GM23338 (cell line): ENCODE data around the gene AHCYL1. TPM values are rescaled to one million over a fixed set of nuclear protein-coding genes. Genes with fewer than 3 reads are reported as not detected.

Experiments used
- ATAC-seq: fragments of 200-7000 bp; cut with Tn5 transposase; 3 replicates; pipeline ENCODE4 v1.9.1; 2020
- DNase-seq: peaks from one replicate; pipeline ENCODE4 v3.0.0-alpha.2; 2015; ENCODE audit warnings: low spot score
- H2AFZ ChIP-seq: fragments of 200-600 bp; sonication (generic); 2 replicates; pipeline ENCODE4 v1.8.0; 2016; ENCODE audit warnings: antibody characterized with exemption, mild to moderate bottlenecking, moderate library complexity
- H3F3A ChIP-seq: fragments of 200-600 bp; sonication (generic); replicated peaks from 2 replicates; pipeline ENCODE4 v1.8.0; 2017; ENCODE audit warnings: antibody characterized with exemption, mixed run types, low read depth
- H3K27ac ChIP-seq: fragments of 200-600 bp; sonication (generic); 2 replicates; pipeline ENCODE4 v1.6.1; 2016; ENCODE audit warnings: low read depth
- H3K27me3 ChIP-seq: fragments of 200-600 bp; sonication (generic); 2 replicates; pipeline ENCODE4 v1.8.0; 2016; ENCODE audit warnings: mild to moderate bottlenecking, mixed run types, moderate library complexity; ENCODE audit not compliant: insufficient read depth
- H3K36me3 ChIP-seq: fragments of 200-600 bp; sonication (generic); 2 replicates; pipeline ENCODE4 v1.8.0; 2016; ENCODE audit warnings: mild to moderate bottlenecking; ENCODE audit not compliant: insufficient read depth
- H3K4me1 ChIP-seq: fragments of 200-600 bp; sonication (generic); 2 replicates; pipeline ENCODE4 v1.8.0; 2016; ENCODE audit warnings: mild to moderate bottlenecking, moderate library complexity; ENCODE audit not compliant: insufficient read depth
- H3K4me2 ChIP-seq: fragments of 200-600 bp; sonication (generic); 2 replicates; pipeline ENCODE4 v1.7.1; 2017; ENCODE audit warnings: mixed run types
- H3K4me3 ChIP-seq: fragments of 200-600 bp; sonication (generic); 2 replicates; pipeline ENCODE4 v1.6.1; 2016; ENCODE audit warnings: mixed run types
- H3K79me2 ChIP-seq: fragments of 200-600 bp; sonication (generic); replicated peaks from 2 replicates; pipeline ENCODE4 v1.8.0; 2017; ENCODE audit warnings: mild to moderate bottlenecking; ENCODE audit not compliant: insufficient read depth
- H3K9me2 ChIP-seq: fragments of 200-600 bp; sonication (generic); 2 replicates; pipeline ENCODE4 v1.8.0; 2017; ENCODE audit not compliant: insufficient read depth
- H4K20me1 ChIP-seq: fragments of 200-600 bp; sonication (generic); replicated peaks from 2 replicates; pipeline ENCODE4 v1.8.0; 2017; ENCODE audit warnings: mild to moderate bottlenecking; ENCODE audit not compliant: insufficient read depth
- H3K27ac Mint-ChIP-seq: 2 replicates; pipeline ENCODE4 v1.8.0; 2020; ENCODE audit warnings: inconsistent platforms, mild to moderate bottlenecking, moderate library complexity, mixed read lengths
- H3K27me3 Mint-ChIP-seq: 3 replicates; pipeline ENCODE4 v1.8.0; 2022; ENCODE audit warnings: low read depth, mild to moderate bottlenecking, moderate library complexity, mixed read lengths, inconsistent platforms; ENCODE audit not compliant: insufficient read depth, poor library complexity
- H3K36me3 Mint-ChIP-seq: 3 replicates; pipeline ENCODE4 v1.8.0; 2021; ENCODE audit warnings: low read depth, mild to moderate bottlenecking, inconsistent platforms, moderate library complexity, mixed read lengths
- H3K4me1 Mint-ChIP-seq: 3 replicates; pipeline ENCODE4 v1.8.0; 2020; ENCODE audit warnings: mild to moderate bottlenecking, inconsistent platforms, mixed read lengths
- H3K4me3 Mint-ChIP-seq: 3 replicates; pipeline ENCODE4 v1.8.0; 2021; ENCODE audit warnings: moderate library complexity, mild to moderate bottlenecking, inconsistent platforms, mixed read lengths
- H3K9me3 Mint-ChIP-seq: 3 replicates; pipeline ENCODE4 v1.8.0; 2020; ENCODE audit warnings: moderate library complexity, mild to moderate bottlenecking, inconsistent platforms, mixed read lengths
- CREB1 ChIP-seq: fragments of 250-450 bp; sonication (Bioruptor Pico); IDR thresholded peaks from 2 replicates; pipeline ENCODE4 v1.5.0; 2020; ENCODE audit warnings: low read depth, mild to moderate bottlenecking, moderate library complexity
- EZH2 ChIP-seq: fragments of 200-600 bp; sonication (generic); IDR thresholded peaks from one replicate; pipeline ENCODE4 v1.8.0; 2017; ENCODE audit warnings: antibody characterized with exemption, mild to moderate bottlenecking, low read depth; ENCODE audit not compliant: unreplicated experiment
- EZH2phosphoT487 ChIP-seq: fragments of 200-600 bp; sonication (generic); IDR thresholded peaks from one replicate; pipeline ENCODE4 v1.8.1; 2018; ENCODE audit warnings: antibody characterized with exemption; ENCODE audit not compliant: unreplicated experiment
- JUNB ChIP-seq: IDR thresholded peaks from one replicate; pipeline ENCODE4 v1.6.1; 2016; ENCODE audit warnings: antibody characterized with exemption; ENCODE audit not compliant: unreplicated experiment
- NANOG ChIP-seq: IDR thresholded peaks from 2 replicates; pipeline ENCODE4 v1.6.1; 2016; ENCODE audit warnings: antibody characterized with exemption, borderline replicate concordance
- POLR2AphosphoS5 ChIP-seq: IDR thresholded peaks from 2 replicates; pipeline ENCODE4 v1.6.1; 2016; ENCODE audit warnings: antibody characterized with exemption, low read depth
- STAT1 ChIP-seq: IDR thresholded peaks from one replicate; pipeline ENCODE4 v1.6.1; 2016; ENCODE audit warnings: antibody characterized with exemption; ENCODE audit not compliant: unreplicated experiment
- ZNF114 ChIP-seq: fragments of 250-450 bp; sonication (Bioruptor Pico); IDR thresholded peaks from 2 replicates; pipeline ENCODE4 v1.5.0; 2020; ENCODE audit warnings: mild to moderate bottlenecking, moderate library complexity
- polyA plus RNA-seq: library from polyadenylated mRNA; unstranded; fragments of >200 nt; fragmentation: Nextera tagmentation; extraction: Ambion mirVana; gene quantifications from 2 replicates; pipeline ENCODE4 v1.2.1, GENCODE V29; 2016
- total RNA-seq: library from RNA; depleted of rRNA; stranded (reverse); fragments of >200 nt; shearing (Covaris generic); gene quantifications from 2 replicates; pipeline ENCODE4 v1.2.3, GENCODE V29; 2014
- TF ChIP-seq, protein P1 (sequence below): IDR thresholded peaks from one replicate; pipeline ENCODE4 v1.6.1; 2018; ENCODE audit warnings: antibody characterized with exemption; ENCODE audit not compliant: unreplicated experiment
- TF ChIP-seq, protein P2 (sequence below), 2 experiments: fragments of 200-600 bp in 1 of 2; sonication (generic) in 1 of 2; conservative IDR thresholded peaks; 2 replicates each; pipeline versions ENCODE4 v1.5.1 to v1.6.1; 2016 to 2017; ENCODE audit warnings: antibody characterized with exemption in 2 of 2, low read depth in 2 of 2, mild to moderate bottlenecking in 2 of 2, moderate library complexity in 1 of 2

AHCYL1 gene
- total and polyA plus RNA-seq, 2 experiments from 2014 or later, result 63.3 to 70.0 TPM

DNA sequence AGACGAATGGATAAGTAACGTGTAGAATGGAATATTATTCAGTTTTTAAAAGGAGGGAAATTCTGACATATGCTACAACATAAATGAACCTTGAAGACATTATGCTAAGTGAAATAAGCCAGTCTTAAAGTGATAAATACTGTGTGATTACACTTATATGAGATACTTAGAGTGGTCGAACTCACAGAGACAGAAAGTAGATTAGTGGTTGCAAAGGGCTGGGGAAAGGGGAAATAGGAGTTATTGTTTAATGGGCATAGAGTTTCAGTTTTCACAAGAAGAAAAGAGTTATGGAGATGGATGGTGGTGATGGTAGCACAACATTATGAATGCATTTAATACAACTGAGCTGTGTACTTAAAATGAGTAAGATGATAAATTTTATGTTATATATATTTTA lies 14.7 kb upstream of the AHCYL1 start:
- H3K27me3 Mint-ChIP-seq, result no peaks in the 10 kb centered on the region
- no peak overlapping the region for H3K27ac ChIP-seq
- H3K27me3 ChIP-seq, result peaks cover 3% of the 10 kb centered on the region; the same call in 1 of the 2 replicates
- 0 out of 2 replicates have a peak, but pooled peaks cover 3% of the 10 kb centered on the region for H4K20me1 ChIP-seq
- H3K79me2 ChIP-seq, result no peaks in the 10 kb centered on the region
- no peak overlapping the region for H2AFZ ChIP-seq
- no peaks in the 10 kb centered on the region for H3K36me3 Mint-ChIP-seq
- TF ChIP-seq EZH2 (no peak), JUNB (no peak), CREB1 (CRISPR knock-in tag) (no peak)
- TF ChIP-seq, protein P1, sequence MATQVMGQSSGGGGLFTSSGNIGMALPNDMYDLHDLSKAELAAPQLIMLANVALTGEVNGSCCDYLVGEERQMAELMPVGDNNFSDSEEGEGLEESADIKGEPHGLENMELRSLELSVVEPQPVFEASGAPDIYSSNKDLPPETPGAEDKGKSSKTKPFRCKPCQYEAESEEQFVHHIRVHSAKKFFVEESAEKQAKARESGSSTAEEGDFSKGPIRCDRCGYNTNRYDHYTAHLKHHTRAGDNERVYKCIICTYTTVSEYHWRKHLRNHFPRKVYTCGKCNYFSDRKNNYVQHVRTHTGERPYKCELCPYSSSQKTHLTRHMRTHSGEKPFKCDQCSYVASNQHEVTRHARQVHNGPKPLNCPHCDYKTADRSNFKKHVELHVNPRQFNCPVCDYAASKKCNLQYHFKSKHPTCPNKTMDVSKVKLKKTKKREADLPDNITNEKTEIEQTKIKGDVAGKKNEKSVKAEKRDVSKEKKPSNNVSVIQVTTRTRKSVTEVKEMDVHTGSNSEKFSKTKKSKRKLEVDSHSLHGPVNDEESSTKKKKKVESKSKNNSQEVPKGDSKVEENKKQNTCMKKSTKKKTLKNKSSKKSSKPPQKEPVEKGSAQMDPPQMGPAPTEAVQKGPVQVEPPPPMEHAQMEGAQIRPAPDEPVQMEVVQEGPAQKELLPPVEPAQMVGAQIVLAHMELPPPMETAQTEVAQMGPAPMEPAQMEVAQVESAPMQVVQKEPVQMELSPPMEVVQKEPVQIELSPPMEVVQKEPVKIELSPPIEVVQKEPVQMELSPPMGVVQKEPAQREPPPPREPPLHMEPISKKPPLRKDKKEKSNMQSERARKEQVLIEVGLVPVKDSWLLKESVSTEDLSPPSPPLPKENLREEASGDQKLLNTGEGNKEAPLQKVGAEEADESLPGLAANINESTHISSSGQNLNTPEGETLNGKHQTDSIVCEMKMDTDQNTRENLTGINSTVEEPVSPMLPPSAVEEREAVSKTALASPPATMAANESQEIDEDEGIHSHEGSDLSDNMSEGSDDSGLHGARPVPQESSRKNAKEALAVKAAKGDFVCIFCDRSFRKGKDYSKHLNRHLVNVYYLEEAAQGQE, result no peak
- H3K9me2 ChIP-seq, result no peaks in the 10 kb centered on the region
- H3K27ac Mint-ChIP-seq, result no peak overlapping the region
- H3K4me3 Mint-ChIP-seq, result no peak overlapping the region
- H3K4me3 ChIP-seq, result no peak overlapping the region
- H3K4me1 Mint-ChIP-seq, result no peaks in the 10 kb centered on the region
- no peak for DNase-seq
- H3K9me3 Mint-ChIP-seq, result no peaks in the 10 kb centered on the region
- H3K4me1 ChIP-seq, result no peaks in the 10 kb centered on the region
- no peak overlapping the region for H3K4me2 ChIP-seq
- no peaks in the 10 kb centered on the region for H3K36me3 ChIP-seq
- ATAC-seq, result no peak
- no peaks in the 10 kb centered on the region for H3F3A ChIP-seq

DNA sequence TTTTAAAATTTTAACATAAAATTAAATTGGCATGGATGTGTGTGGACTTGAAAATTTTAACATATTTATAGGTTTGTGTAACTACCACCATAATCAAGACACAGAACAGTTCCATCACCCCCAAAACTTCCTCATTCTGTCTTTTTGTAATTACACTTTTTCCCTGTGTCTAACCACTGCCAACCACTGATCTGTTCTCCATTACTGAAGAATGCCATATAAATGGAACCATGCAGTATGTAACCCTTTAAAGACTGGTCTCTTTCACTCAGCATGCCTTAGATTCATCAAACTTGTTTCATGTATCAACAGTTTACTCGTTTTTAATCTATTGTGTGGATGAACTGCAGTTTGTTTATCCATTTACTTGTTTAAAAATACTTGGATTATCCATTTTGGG lies 13.0 kb upstream of the AHCYL1 start:
- H3K9me3 Mint-ChIP-seq, result no peaks in the 10 kb centered on the region
- no peaks in the 10 kb centered on the region for H3K36me3 ChIP-seq
- no peak overlapping the region for H3K4me3 ChIP-seq
- no peak overlapping the region for H3K4me2 ChIP-seq
- H3K4me3 Mint-ChIP-seq, result no peak overlapping the region
- no peak overlapping the region for H3K27ac Mint-ChIP-seq
- DNase-seq (no peak), ATAC-seq (no peak)
- no peaks in the 10 kb centered on the region for H3K79me2 ChIP-seq
- peaks cover under 1% of the 10 kb centered on the region; the same call in 1 of the 2 replicates for H3K9me2 ChIP-seq
- no peaks in the 10 kb centered on the region for H3K36me3 Mint-ChIP-seq
- no peak overlapping the region for H3K27ac ChIP-seq
- H3K4me1 ChIP-seq, result no peaks in the 10 kb centered on the region
- no peaks in the 10 kb centered on the region for H3F3A ChIP-seq
- H3K27me3 Mint-ChIP-seq, result no peaks in the 10 kb centered on the region
- H3K27me3 ChIP-seq, result no peaks in the 10 kb centered on the region
- H4K20me1 ChIP-seq, result 0 out of 2 replicates have a peak, but pooled peaks cover 3% of the 10 kb centered on the region
- H3K4me1 Mint-ChIP-seq, result no peaks in the 10 kb centered on the region
- no peak overlapping the region for H2AFZ ChIP-seq
- TF ChIP-seq POLR2AphosphoS5 (no peak), STAT1 (no peak), EZH2phosphoT487 (no peak), JUNB (no peak), NANOG (no peak), CREB1 (CRISPR knock-in tag) (no peak), ZNF114 (CRISPR knock-in tag) (no peak)
- TF ChIP-seq, protein P1, result no peak
- TF ChIP-seq, protein P2, sequence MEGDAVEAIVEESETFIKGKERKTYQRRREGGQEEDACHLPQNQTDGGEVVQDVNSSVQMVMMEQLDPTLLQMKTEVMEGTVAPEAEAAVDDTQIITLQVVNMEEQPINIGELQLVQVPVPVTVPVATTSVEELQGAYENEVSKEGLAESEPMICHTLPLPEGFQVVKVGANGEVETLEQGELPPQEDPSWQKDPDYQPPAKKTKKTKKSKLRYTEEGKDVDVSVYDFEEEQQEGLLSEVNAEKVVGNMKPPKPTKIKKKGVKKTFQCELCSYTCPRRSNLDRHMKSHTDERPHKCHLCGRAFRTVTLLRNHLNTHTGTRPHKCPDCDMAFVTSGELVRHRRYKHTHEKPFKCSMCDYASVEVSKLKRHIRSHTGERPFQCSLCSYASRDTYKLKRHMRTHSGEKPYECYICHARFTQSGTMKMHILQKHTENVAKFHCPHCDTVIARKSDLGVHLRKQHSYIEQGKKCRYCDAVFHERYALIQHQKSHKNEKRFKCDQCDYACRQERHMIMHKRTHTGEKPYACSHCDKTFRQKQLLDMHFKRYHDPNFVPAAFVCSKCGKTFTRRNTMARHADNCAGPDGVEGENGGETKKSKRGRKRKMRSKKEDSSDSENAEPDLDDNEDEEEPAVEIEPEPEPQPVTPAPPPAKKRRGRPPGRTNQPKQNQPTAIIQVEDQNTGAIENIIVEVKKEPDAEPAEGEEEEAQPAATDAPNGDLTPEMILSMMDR (conservative IDR thresholded peaks at IDR 0.05; ENCODE audit: low read depth in 2 of 2), result no peak
